MM.1S (cell line): ENCODE measurements around the gene DPYSL4.

Experiments
- CTCF ChIP-seq: fragments of 300-600 bp; sonication (generic); IDR thresholded peaks from 2 replicates; pipeline ENCODE4 v1.5.1; 2016; ENCODE audit warnings: antibody characterized with exemption, low read length, mixed read lengths
- EZH2 ChIP-seq: fragments of 300-600 bp; sonication (generic); optimal IDR thresholded peaks from 2 replicates; pipeline ENCODE3; 2017; ENCODE audit warnings: low read depth, mild to moderate bottlenecking, antibody characterized with exemption, low read length, mixed read lengths
- EZH2phosphoT487 ChIP-seq: fragments of 300-600 bp; sonication (generic); IDR thresholded peaks from 2 replicates; pipeline ENCODE4 v1.6.1; 2018; ENCODE audit warnings: antibody characterized with exemption, low read length

DNA sequence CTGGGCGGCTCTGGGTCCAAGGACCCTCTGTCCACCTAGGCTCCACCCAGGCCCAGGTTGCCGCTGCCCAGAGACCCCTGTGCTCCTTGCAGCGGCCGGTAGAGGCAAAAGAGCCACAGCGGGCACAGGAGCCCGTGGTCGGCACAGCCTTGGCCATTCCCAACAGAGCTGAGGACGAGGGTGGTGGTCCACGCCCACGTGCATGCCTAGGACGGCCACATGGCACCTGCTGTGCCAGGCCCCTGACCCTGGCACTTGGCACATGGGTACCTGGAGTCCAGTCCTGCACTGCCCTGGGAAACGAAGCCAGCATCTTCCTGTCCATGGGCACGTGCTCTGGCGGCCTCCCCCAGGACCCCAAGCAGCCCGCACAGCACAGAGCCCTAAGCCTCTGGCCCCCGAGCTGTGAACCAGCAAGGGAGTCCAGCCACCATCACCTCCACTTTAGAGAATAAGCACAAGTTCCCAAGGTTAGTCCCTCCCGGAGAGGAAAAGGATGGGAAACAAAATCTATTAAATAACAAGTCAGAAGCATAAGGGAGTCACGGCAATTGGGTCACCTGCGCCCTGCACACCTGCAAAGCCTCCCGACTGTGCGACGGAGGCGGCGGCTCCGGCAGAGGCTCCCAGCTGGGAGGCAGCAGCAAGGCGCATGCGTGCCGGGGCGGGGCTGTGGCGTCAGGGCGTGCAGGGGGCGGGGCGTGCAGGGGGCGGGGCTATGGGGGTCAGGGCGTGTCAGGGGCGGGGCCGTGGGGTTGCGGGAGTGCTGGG, 61.9 kb downstream of the DPYSL4 start:
- no peak for TF ChIP-seq CTCF
- no peak for TF ChIP-seq EZH2
- no peak for TF ChIP-seq EZH2phosphoT487
